Endodermal cell (in vitro differentiated cells): ENCODE measurements around the gene FIZ1. TPM values are rescaled to one million over a fixed set of nuclear protein-coding genes. Genes with fewer than 3 reads are reported as not detected.

Experiments
- DNase-seq: peaks from one replicate; pipeline ENCODE4 v3.0.0-alpha.2; 2017
- H3K27ac ChIP-seq: 2 replicates; pipeline ENCODE4 v1.5.1; 2013; ENCODE audit warnings: mild to moderate bottlenecking, low read depth, low read length, moderate library complexity
- H3K27me3 ChIP-seq: 2 replicates; pipeline ENCODE4 v1.6.1; 2013; ENCODE audit warnings: mild to moderate bottlenecking, low read length, moderate library complexity; ENCODE audit not compliant: insufficient read depth, control insufficient read depth, poor library complexity, severe bottlenecking
- H3K36me3 ChIP-seq: 2 replicates; pipeline ENCODE4 v1.7.0; 2013; ENCODE audit warnings: mild to moderate bottlenecking, low read length, moderate library complexity; ENCODE audit not compliant: control insufficient read depth, insufficient read depth
- H3K4me1 ChIP-seq: one replicate; pipeline ENCODE4 v1.7.0; 2013; ENCODE audit warnings: low read length; ENCODE audit not compliant: control insufficient read depth, insufficient read depth
- H3K4me3 ChIP-seq: 2 replicates; pipeline ENCODE4 v1.5.1; 2013; ENCODE audit warnings: mild to moderate bottlenecking, low read length, moderate library complexity
- H3K9ac ChIP-seq: 2 replicates; pipeline ENCODE4 v1.6.1; 2013; ENCODE audit warnings: mild to moderate bottlenecking, low read length, moderate library complexity; ENCODE audit not compliant: poor library complexity, severe bottlenecking; ENCODE audit errors: extremely low read depth
- H3K9me3 ChIP-seq: 2 replicates; pipeline ENCODE4 v1.6.1; 2013; ENCODE audit warnings: mild to moderate bottlenecking, low read length, moderate library complexity; ENCODE audit not compliant: control insufficient read depth
- H3K27ac Mint-ChIP-seq: 2 replicates; pipeline ENCODE4 v1.8.0; 2020; ENCODE audit warnings: mixed read lengths
- H3K27me3 Mint-ChIP-seq: 2 replicates; pipeline ENCODE4 v1.8.0; 2021; ENCODE audit warnings: mild to moderate bottlenecking, mixed read lengths; ENCODE audit not compliant: insufficient read depth
- H3K36me3 Mint-ChIP-seq: 2 replicates; pipeline ENCODE4 v1.8.0; 2020; ENCODE audit warnings: low read depth, mixed read lengths
- H3K4me1 Mint-ChIP-seq: 2 replicates; pipeline ENCODE4 v1.8.0; 2020; ENCODE audit warnings: mixed read lengths
- H3K4me3 Mint-ChIP-seq: 2 replicates; pipeline ENCODE4 v1.8.0; 2020; ENCODE audit warnings: mild to moderate bottlenecking, moderate library complexity, mixed read lengths
- H3K9me3 Mint-ChIP-seq: 2 replicates; pipeline ENCODE4 v1.8.0; 2020; ENCODE audit warnings: mild to moderate bottlenecking, mixed read lengths
- CTCF ChIP-seq: fragments of 200-600 bp; sonication (generic); conservative IDR thresholded peaks from 2 replicates; pipeline ENCODE4 v1.5.0; 2021; ENCODE audit warnings: antibody characterized with exemption, mild to moderate bottlenecking
- WGBS, 2 experiments: methylation state at CpG; one replicate each; pipeline versions ENCODE4 v1.1.5 to v1.1.7; 2013; ENCODE audit warnings: missing lambda C conversion rate in 2 of 2, mixed read lengths in 1 of 2; ENCODE audit not compliant: insufficient coverage in 1 of 2, insufficient read length in 1 of 2; 5-methylcytosine and 5-hydroxymethylcytosine counted together
- total RNA-seq, 2 donors: library from RNA; stranded (reverse); fragmentation: NEBNext Ultra II Directional in 1 of 2; extraction: Animal tissue kit (Norgen Biotek cat#: 25700) in 1 of 2; gene quantifications; 2 replicates in 1 of 2; 3 replicates in 1 of 2; pipeline ENCODE4 v1.2.1, GENCODE V29; 2021

The FIZ1 gene
- total RNA-seq, 2 donors from 2014 or later = 19.7 to 21.1 TPM

GRCh38 chr19:55647732-55648584 lies 48.6 kb upstream of the FIZ1 start, which contains the start of gene CCDC106:
Gene CCDC106, plus strand, starts transcription at chr19:55648212. Its CDS starts 835 bp downstream, at chr19:55649047.
- H3K4me3 ChIP-seq = peak within 1 kb of the TSS; percentile 85
- peaks cover 22% of the 10 kb centered on the region for H3K36me3 ChIP-seq
- H3K4me1 ChIP-seq = peaks cover 13% of the 10 kb centered on the region
- DNase-seq = peak; percentile 91
- peaks cover 14% of the 10 kb centered on the region for H3K4me1 Mint-ChIP-seq
- H3K27me3 ChIP-seq = no peaks in the 10 kb centered on the region
- TF ChIP-seq CTCF = no peak
- peak within 1 kb of the TSS; percentile 91 for H3K27ac Mint-ChIP-seq
- H3K27me3 Mint-ChIP-seq = peaks cover 2% of the 10 kb centered on the region
- H3K9ac ChIP-seq = peak within 1 kb of the TSS; percentile 68
- no peak within 1 kb of the TSS for H3K27ac ChIP-seq
- no peaks in the 10 kb centered on the region for H3K9me3 Mint-ChIP-seq
- peaks cover 25% of the 10 kb centered on the region for H3K36me3 Mint-ChIP-seq
- H3K4me3 Mint-ChIP-seq = peak within 1 kb of the TSS; percentile 72
- no peaks in the 10 kb centered on the region for H3K9me3 ChIP-seq
- 1% methylated on average over 38 to 79 of the region's 87 CpGs for WGBS, 2 experiments

- H3K9me3 Mint-ChIP-seq = no peaks in the 10 kb centered on the region
These were observed 47.8 kb upstream of the FIZ1 start for GRCh38 chr19:55646889-55647731.

More at GRCh38 chr19:55646889-55647731, 47.8 kb upstream of the FIZ1 start:
- no peaks in the 10 kb centered on the region for H3K27me3 ChIP-seq
- Mint-ChIP-seq H3K36me3 (peaks cover 21% of the 10 kb centered on the region), H3K27ac (peak overlapping the region; percentile 75), H3K4me3 (peak overlapping the region; percentile 72), H3K4me1 (peaks cover 15% of the 10 kb centered on the region), H3K27me3 (peaks cover 2% of the 10 kb centered on the region)
- no peak for DNase-seq
- peak overlapping the region; percentile 68 for H3K9ac ChIP-seq
- no peak overlapping the region for H3K27ac ChIP-seq
- H3K9me3 ChIP-seq = no peaks in the 10 kb centered on the region
- peaks cover 18% of the 10 kb centered on the region for H3K36me3 ChIP-seq
- TF ChIP-seq CTCF = no peak
- 56 to 77% methylated on average over 8 to 14 of the region's 14 CpGs for WGBS, 2 experiments
- peaks cover 13% of the 10 kb centered on the region for H3K4me1 ChIP-seq
- peak overlapping the region; percentile 85 for H3K4me3 ChIP-seq
